Activated naive CD8-positive, alpha-beta T cell (primary cell): ENCODE measurements around the gene ANKRD17.
"Not testable (repeated sequence)": the region's sequence is repeated elsewhere in the genome, so short reads cannot be mapped to it uniquely, and the experiment has no call there.

Experiments
- H3K27ac Mint-ChIP-seq: one replicate; pipeline ENCODE4 v1.8.0; 2021; ENCODE audit warnings: mixed read lengths
- H3K27me3 Mint-ChIP-seq: one replicate; pipeline ENCODE4 v1.8.0; 2021; ENCODE audit warnings: mixed read lengths
- H3K36me3 Mint-ChIP-seq: one replicate; pipeline ENCODE4 v1.8.0; 2021; ENCODE audit warnings: mixed read lengths
- H3K4me1 Mint-ChIP-seq: one replicate; pipeline ENCODE4 v1.8.0; 2021; ENCODE audit warnings: low read depth, mixed read lengths
- H3K4me3 Mint-ChIP-seq: one replicate; pipeline ENCODE4 v1.8.0; 2021; ENCODE audit warnings: mild to moderate bottlenecking, mixed read lengths
- H3K9me3 Mint-ChIP-seq: one replicate; pipeline ENCODE4 v1.8.0; 2021; ENCODE audit warnings: low read depth, mixed read lengths

Gene ANKRD17

DNA sequence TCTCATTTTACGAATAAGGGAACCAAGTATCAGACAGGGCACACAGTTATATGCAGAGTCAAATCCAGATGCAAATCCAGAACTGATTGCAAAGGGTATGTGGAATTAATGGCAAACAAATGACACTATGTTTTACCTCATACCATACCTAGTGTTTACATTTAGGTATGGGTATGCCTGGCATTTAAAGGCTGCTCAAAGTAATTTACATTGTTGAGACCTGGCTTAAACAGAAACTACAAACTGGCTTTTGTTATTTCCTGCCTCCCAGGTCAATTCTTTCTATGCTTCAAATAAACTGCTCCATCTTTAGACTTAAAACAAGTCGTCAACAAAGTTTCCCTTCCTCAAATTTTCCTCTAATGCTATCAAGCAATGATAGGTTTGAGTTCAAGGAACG, 33.7 kb downstream of the ANKRD17 start:
- Mint-ChIP-seq H3K27me3 (no peaks in the 10 kb centered on the region), H3K4me3 (no peak overlapping the region), H3K4me1 (peaks cover 36% of the 10 kb centered on the region), H3K36me3 (peaks cover 5% of the 10 kb centered on the region), H3K27ac (peak overlapping the region; percentile 55), H3K9me3 (no peaks in the 10 kb centered on the region)

DNA sequence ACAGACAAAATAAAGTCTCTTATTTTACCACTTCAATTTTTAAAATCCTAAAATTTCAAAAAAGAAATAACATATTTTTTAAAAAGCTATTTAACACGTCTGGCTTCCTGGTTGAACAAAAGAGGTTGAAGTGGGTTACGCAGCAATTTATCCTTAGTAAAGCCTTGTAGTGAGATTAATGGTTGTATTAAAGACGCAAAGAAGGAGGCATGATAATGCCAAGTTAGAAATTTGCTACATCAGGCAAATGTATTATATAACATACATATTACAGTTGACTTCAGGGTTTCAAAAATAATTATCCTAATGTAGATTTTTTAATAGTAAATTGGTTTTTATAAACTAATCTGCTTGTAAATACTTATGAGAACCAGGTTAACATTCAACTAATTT, 35.3 kb downstream of the ANKRD17 start:
- Mint-ChIP-seq H3K4me3 (no peak overlapping the region), H3K27ac (peak overlapping the region; percentile 75), H3K9me3 (no peaks in the 10 kb centered on the region), H3K27me3 (no peaks in the 10 kb centered on the region), H3K4me1 (peaks cover 45% of the 10 kb centered on the region), H3K36me3 (peaks cover 3% of the 10 kb centered on the region)

DNA sequence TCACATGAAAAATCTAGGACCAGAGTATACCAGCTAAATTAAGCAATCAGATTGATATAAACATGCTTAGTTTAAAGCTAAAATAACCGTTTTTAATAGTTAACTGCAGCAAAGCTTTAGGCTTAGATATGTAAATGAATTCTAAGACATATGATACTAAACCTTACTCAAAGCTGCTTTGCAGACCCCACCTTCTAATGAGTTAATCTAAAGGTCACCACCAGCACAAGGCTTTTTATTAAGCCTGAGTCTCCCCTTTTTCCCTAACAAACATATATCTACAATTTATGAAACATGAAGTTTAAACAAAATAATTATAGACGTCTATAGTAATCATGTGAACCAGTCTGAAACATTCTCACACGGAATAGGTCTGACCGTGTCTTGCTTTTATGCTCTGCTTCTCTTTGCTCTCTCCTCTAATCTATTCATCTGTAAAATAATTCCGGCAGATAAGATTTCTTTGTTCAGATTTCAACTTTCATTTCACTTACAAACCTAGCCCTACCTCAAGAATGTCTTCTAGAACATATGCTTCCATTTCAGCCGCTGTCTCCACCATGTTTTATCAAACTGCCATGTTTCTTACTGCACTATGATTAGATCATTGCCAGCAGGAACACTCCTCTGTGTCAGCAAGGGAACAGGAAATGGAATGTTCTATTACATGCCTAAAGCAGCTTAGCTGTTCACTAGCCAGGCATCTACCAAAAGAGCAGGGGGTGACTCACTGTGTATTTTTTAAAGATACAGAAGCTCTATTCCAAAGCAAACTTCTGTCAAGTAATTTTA, 35.9 kb downstream of the ANKRD17 start:
- H3K9me3 Mint-ChIP-seq: no peaks in the 10 kb centered on the region
- peaks cover 46% of the 10 kb centered on the region for H3K4me1 Mint-ChIP-seq
- H3K27me3 Mint-ChIP-seq: no peaks in the 10 kb centered on the region
- H3K36me3 Mint-ChIP-seq: peaks cover 3% of the 10 kb centered on the region
- H3K27ac Mint-ChIP-seq: no peak overlapping the region
- no peak overlapping the region for H3K4me3 Mint-ChIP-seq

DNA sequence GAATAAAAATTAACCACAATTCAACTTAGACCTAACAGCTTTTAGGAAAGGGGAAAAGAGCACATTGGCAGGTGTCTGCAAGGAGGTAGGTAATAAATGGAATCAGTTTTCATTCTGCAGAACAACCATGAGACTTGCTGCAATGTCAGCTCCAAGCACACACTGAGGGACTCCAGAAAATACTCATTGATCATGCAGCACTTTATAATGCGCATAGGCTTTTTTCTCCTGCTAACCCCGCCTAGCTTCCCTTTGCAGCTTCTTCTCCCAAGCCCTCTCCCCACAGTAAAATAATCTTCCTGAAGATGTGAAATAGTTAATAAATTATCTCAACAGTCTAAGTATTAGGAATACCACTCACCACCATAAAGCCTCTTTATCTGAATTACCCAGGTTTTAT, 36.9 kb downstream of the ANKRD17 start:
- Mint-ChIP-seq H3K4me1 (peaks cover 53% of the 10 kb centered on the region), H3K27ac (peak overlapping the region; percentile 16), H3K4me3 (peak overlapping the region; percentile 76), H3K9me3 (no peaks in the 10 kb centered on the region), H3K36me3 (peaks cover 3% of the 10 kb centered on the region), H3K27me3 (no peaks in the 10 kb centered on the region)

DNA sequence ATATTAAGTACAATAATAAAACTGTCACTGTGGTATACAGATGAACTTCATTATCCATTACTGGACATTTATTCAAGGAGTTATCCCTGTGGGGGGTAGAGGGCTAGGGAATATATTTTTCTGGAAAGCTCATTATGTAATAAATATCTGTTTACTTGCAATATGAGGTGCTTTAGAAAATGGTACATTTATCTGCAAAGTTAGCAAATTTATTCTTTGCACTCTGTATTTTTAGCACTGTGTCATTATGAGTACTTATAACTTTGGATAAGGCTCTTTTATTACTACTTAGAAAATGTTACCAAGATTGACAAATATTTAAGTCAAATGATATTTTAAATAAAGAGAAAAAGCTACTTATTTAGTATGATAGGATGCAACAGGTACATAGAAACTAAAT, 37.8 kb downstream of the ANKRD17 start:
- Mint-ChIP-seq H3K36me3 (peaks cover 3% of the 10 kb centered on the region), H3K4me3 (no peak overlapping the region), H3K27me3 (no peaks in the 10 kb centered on the region), H3K27ac (no peak overlapping the region), H3K4me1 (peaks cover 56% of the 10 kb centered on the region), H3K9me3 (no peaks in the 10 kb centered on the region)

DNA sequence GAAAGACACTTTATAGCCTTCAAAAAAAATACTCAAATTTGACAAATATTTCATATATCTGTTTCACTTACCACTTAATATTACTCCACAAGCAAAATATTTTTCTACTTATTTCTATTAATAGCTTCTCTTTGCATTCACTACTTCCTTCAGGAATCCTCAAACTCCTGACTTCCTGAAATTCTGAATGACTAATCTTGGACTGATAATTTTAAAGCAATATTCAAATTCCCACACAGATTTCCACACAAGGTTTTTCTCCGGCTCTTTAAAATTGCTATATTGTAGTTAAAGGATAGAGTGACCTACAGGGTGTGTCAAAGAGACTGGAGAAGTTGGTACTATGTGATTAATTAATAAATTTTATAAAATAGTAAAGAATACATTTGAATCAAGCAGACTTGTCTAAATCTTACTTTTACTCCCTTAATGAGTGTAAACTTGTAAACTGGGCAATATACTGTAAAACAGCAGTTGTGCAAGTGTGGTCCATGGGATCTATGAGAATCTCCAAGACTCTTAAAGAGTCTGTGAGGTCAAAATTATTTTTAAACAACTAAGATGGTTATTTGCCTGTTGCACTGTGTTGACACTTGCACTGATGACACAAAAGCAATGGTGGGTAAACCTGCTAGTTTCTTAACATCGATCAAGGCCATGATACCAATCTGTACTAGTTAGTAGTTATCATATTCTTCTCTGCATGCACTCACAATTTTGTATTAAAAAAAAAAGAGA, 44.5 kb downstream of the ANKRD17 start:
- H3K36me3 Mint-ChIP-seq: peaks cover 11% of the 10 kb centered on the region
- no peak overlapping the region for H3K4me3 Mint-ChIP-seq
- no peaks in the 10 kb centered on the region for H3K27me3 Mint-ChIP-seq
- no peak overlapping the region for H3K27ac Mint-ChIP-seq
- H3K9me3 Mint-ChIP-seq: no peaks in the 10 kb centered on the region
- peaks cover 53% of the 10 kb centered on the region for H3K4me1 Mint-ChIP-seq

DNA sequence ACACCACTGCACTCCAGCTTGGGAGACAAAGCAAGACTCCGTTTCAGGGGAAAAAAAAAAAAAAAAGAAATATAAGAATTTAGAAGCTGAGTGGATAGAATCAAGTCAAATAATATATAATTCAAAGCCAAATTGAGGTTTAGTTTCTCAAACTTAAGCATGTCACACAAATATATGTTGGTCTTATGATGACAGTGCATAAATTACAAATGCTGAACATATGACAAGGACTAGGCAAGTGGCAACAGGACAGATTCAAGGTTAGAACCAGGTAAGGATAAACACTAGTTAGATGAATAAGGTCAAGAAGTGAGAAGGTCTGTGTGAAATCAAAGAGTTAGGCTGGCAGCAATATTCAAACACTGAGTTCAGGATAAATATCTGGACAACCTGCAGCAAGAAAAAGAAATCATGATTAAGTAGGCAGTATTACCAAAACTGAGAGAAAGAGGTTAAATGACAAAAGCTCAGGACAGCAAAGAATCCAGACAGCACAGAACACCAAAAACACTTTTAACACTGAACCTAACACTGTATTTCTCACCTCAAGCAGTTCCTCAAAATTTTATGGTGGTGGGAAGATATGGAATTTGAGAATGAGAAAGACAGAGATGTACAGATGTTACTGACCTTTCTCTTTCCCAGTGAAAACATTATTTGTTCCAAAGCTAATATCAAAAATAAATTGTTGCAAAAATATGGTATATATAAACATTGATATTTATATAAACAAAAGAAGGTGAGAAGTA, 45.4 kb downstream of the ANKRD17 start:
- Mint-ChIP-seq H3K4me3 (no peak overlapping the region), H3K36me3 (peaks cover 17% of the 10 kb centered on the region), H3K27me3 (no peaks in the 10 kb centered on the region), H3K4me1 (peaks cover 60% of the 10 kb centered on the region), H3K27ac (no peak overlapping the region), H3K9me3 (no peaks in the 10 kb centered on the region)

DNA sequence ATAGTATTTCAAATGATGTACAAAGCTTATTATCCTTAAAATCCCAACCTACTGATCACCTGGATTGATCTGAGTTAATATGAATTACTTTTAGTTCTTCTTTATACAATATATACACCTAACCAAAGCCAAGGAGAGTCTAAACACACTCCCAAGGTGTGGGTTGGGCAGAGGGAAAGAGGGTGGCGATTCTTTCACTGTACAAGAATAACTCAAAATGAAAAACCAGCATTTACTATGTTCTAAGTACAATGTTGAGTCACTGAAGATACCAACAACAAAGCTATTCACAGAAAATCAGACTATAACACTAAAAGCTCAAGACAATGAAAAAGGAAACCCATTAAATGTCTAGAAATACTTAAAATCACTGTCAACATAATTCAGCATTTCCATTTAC, 46.6 kb downstream of the ANKRD17 start:
- Mint-ChIP-seq H3K27ac (no peak overlapping the region), H3K4me3 (no peak overlapping the region), H3K9me3 (no peaks in the 10 kb centered on the region), H3K4me1 (peaks cover 57% of the 10 kb centered on the region), H3K36me3 (peaks cover 20% of the 10 kb centered on the region), H3K27me3 (no peaks in the 10 kb centered on the region)

DNA sequence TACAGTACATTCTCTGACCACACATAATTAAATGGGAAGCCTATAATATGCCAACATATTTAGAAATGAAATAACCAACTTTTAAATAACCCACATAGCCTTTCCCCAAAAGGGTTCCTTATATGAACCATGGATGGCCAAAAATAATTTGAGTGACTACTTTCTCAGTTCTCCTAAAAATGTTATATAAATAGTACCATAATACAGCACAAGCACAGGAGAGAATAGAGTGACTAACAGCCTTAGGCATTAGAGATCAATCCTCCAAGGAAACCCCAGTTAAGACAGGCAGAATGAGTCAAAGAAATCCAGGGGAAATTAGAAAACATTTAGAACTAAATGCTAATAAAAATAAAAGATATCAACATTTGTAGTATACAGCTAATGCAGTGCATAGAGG, 50.2 kb downstream of the ANKRD17 start:
- Mint-ChIP-seq H3K4me1 (peaks cover 61% of the 10 kb centered on the region), H3K27me3 (no peaks in the 10 kb centered on the region), H3K36me3 (peaks cover 33% of the 10 kb centered on the region), H3K27ac (no peak overlapping the region), H3K4me3 (no peak overlapping the region), H3K9me3 (peaks cover 8% of the 10 kb centered on the region)

DNA sequence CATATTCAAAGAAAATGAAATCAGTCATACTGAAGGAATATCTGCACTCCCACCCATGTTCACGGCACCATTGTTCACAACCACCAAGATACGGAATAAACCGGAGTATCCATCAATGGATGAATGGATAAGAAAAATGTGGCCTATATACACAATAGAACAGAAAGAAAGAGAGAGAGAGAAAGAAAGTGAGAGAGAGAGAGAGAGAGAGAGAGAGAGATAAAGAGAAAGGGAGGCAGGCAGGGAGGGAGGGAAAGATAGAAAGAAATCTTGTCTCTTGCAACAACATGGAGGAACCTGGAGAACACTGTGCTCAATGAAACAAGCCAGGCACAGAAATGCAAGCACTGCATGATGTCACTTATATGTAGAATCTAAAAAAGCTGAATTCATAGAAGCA, 52.4 kb downstream of the ANKRD17 start:
- Mint-ChIP-seq H3K4me1 (peaks cover 60% of the 10 kb centered on the region), H3K4me3 (no peak overlapping the region), H3K9me3 (peaks cover 17% of the 10 kb centered on the region), H3K27ac (peak overlapping the region; percentile 37), H3K27me3 (no peaks in the 10 kb centered on the region), H3K36me3 (peaks cover 40% of the 10 kb centered on the region)

DNA sequence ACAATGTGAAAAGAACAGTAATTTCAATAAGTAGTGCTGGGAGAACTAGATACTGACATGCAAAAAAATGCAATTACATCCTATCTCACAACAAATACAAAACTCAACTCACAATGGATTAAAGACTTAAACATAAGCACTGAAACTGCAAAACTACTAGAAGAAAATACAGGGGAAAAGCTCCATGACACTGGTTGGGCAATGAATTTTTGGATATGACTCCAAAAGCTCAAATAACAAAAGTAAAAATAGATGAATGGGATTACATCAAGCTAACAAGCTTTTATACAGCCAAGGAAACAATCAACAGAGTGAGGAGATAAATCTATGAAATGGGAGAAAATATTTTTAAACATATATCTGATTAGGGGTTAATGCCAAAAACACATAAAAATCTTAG, 53.1 kb downstream of the ANKRD17 start:
- no peaks in the 10 kb centered on the region for H3K27me3 Mint-ChIP-seq
- H3K4me3 Mint-ChIP-seq: no peak overlapping the region
- peaks cover 56% of the 10 kb centered on the region for H3K4me1 Mint-ChIP-seq
- H3K27ac Mint-ChIP-seq: peak overlapping the region; percentile 35
- H3K36me3 Mint-ChIP-seq: peaks cover 39% of the 10 kb centered on the region
- H3K9me3 Mint-ChIP-seq: peaks cover 17% of the 10 kb centered on the region

DNA sequence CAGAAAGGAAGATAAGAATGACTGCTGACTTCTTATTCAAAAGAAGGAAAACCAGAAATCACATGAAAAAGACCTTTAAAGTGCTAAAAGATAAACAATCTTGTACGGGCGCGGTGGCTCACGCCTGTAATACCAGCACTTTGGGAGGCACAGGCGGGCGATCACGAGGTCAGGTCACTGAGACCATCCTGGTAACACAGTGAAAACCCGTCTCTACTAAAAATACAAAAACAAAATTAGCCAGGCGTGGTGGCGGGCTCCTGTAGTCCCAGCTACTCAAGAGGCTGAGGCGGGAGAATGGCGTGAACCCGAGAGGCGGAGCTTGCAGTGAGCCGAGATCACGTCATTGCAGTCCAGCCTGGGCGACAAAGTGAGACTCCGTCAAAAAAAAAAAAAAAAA, 54.6 kb downstream of the ANKRD17 start:
- Mint-ChIP-seq H3K36me3 (peaks cover 39% of the 10 kb centered on the region), H3K4me1 (peaks cover 54% of the 10 kb centered on the region), H3K9me3 (peaks cover 17% of the 10 kb centered on the region)
- H3K4me3 Mint-ChIP-seq, H3K27me3 Mint-ChIP-seq, H3K27ac Mint-ChIP-seq: not testable (repeated sequence)

DNA sequence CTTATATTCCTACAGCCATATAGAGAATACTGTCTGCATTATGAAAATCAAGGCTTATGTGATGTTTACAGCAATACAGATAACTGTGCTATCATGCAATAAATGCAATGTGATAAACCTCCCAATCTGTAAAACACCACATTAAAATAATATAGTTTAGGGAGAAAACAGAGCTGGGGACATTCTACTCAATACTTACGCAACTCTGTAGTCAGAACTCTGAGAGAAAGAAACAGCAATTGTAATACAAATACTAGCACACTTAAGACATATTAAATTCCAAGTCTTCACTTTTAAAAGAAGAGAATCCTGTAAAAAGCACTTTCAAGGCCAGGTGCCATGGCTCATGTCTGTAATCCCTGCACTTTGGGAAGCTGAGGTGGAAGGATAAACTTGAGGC, 61.4 kb downstream of the ANKRD17 start:
- Mint-ChIP-seq H3K36me3 (peaks cover 7% of the 10 kb centered on the region), H3K27me3 (no peaks in the 10 kb centered on the region), H3K9me3 (no peaks in the 10 kb centered on the region), H3K4me1 (peaks cover 47% of the 10 kb centered on the region), H3K27ac (no peak overlapping the region), H3K4me3 (no peak overlapping the region)

DNA sequence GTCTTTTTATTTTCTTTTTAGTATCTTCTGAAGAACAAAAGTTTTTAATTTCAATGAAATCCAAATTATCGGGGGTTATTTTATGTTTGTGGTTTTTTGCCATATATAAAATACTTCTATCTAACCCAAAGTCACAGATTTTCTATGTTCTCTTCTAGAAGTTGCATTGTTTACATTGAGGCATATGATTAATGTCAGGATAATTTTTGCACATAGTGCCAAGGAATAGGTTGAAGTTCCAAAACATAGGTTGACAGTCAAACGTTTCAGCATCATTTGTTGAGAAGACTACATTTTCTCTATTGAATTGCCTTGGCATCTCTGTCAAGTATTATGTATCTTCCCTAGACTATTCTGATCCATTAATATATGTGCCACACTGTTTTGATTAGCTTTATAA, 64.5 kb downstream of the ANKRD17 start:
- Mint-ChIP-seq H3K9me3 (no peaks in the 10 kb centered on the region), H3K27me3 (no peaks in the 10 kb centered on the region), H3K27ac (no peak overlapping the region), H3K4me1 (peaks cover 37% of the 10 kb centered on the region), H3K36me3 (peaks cover 9% of the 10 kb centered on the region), H3K4me3 (no peak overlapping the region)

DNA sequence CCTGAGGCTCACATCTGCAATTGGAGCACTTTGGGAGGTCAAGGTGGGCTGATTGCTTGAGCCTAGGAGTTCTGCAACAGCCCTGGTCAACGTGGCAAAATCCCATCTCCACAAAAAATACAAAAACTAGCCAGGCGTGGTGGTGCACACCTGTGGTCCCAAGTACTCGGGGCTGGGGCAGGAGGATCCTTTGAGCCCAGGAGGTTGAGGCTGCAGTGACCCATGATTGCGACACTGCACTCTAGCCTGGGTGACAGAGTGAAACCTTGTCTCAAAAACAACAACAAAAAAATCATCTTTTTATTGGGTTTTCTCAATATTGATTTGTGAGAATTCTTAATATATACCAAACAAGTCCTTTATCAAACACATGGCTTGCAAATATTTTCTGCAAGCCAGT, 64.9 kb downstream of the ANKRD17 start:
- Mint-ChIP-seq H3K4me1 (peaks cover 38% of the 10 kb centered on the region), H3K9me3 (no peaks in the 10 kb centered on the region), H3K27ac (no peak overlapping the region)

More for the DNA sequence above, 64.9 kb downstream of the ANKRD17 start:
- Mint-ChIP-seq H3K4me3 (no peak overlapping the region), H3K36me3 (peaks cover 10% of the 10 kb centered on the region), H3K27me3 (no peaks in the 10 kb centered on the region)
